Esophagus squamous epithelium (tissue), 4 donors: Measurements from ENCODE around the gene KIRREL1.

Experiments used
- POLR2A ChIP-seq, 4 donors: fragments of 450-650 bp; IDR thresholded peaks; one replicate each; pipeline ENCODE4 v1.6.1; 2017; ENCODE audit warnings: antibody characterized with exemption in 4 of 4, mild to moderate bottlenecking in 4 of 4, moderate library complexity in 3 of 4
- TF ChIP-seq, protein P1 (sequence below), 6 experiments: fragments of 450-650 bp in 4 of 6; fragments of 200-600 bp in 2 of 6; sonication (generic) in 2 of 6; IDR thresholded peaks; one replicate each; pipeline ENCODE4 v1.5.1; 2016 to 2019; ENCODE audit warnings: antibody characterized with exemption in 6 of 6, mild to moderate bottlenecking in 4 of 6, moderate library complexity in 4 of 6

DNA sequence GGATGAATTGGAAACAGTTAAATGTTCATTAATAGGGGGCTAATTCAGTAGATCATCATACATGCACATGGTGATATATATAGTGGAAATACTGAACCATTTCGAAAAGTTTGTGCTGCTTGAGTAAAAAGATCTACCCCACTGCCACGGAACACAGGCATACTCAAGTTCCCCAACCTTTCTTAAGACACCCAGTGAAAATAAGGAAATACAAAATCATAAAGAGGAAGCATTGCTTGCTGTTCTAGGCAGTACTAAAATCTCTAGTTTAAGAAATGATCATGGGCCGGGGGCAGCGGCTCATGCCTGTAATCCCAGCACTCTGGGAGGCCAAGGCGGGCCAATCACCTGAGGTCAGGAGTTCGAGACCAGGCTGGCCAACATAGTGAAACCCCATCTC, 37.6 kb upstream of the KIRREL1 start:
- no peak for TF ChIP-seq POLR2A (IDR thresholded peaks at IDR 0.05)
- TF ChIP-seq, protein P1, sequence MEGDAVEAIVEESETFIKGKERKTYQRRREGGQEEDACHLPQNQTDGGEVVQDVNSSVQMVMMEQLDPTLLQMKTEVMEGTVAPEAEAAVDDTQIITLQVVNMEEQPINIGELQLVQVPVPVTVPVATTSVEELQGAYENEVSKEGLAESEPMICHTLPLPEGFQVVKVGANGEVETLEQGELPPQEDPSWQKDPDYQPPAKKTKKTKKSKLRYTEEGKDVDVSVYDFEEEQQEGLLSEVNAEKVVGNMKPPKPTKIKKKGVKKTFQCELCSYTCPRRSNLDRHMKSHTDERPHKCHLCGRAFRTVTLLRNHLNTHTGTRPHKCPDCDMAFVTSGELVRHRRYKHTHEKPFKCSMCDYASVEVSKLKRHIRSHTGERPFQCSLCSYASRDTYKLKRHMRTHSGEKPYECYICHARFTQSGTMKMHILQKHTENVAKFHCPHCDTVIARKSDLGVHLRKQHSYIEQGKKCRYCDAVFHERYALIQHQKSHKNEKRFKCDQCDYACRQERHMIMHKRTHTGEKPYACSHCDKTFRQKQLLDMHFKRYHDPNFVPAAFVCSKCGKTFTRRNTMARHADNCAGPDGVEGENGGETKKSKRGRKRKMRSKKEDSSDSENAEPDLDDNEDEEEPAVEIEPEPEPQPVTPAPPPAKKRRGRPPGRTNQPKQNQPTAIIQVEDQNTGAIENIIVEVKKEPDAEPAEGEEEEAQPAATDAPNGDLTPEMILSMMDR (IDR thresholded peaks at IDR 0.05) = no peak
